OCI-LY3 (cell line): ENCODE results near the gene THBS2.

Source experiments
- H2AFZ ChIP-seq: fragments of 200-600, 300-600 bp; shearing (Covaris generic); 2 replicates; pipeline ENCODE4 v1.6.0; 2014; ENCODE audit warnings: antibody characterized with exemption, low read depth, low read length
- H3K27ac ChIP-seq: fragments of 200-600, 300-600 bp; sonication (generic); 2 replicates; pipeline ENCODE4 v1.5.1; 2014; ENCODE audit warnings: mild to moderate bottlenecking, low read length, moderate library complexity, mixed read lengths
- H3K27me3 ChIP-seq: fragments of 200-600, 300-600 bp; sonication (generic); 2 replicates; pipeline ENCODE4 v1.6.1; 2014; ENCODE audit warnings: low read depth, low read length, mixed read lengths
- H3K36me3 ChIP-seq: fragments of 200-600, 300-600 bp; sonication (generic); replicated peaks from 2 replicates; pipeline ENCODE3; 2014; ENCODE audit warnings: low read depth, low read length, mixed read lengths
- H3K4me1 ChIP-seq: fragments of 300-600, 200-600 bp; sonication (generic); 2 replicates; pipeline ENCODE4 v1.6.1; 2014; ENCODE audit warnings: low read length, mixed read lengths
- H3K4me2 ChIP-seq: fragments of 200-600, 300-600 bp; sonication (generic); 2 replicates; pipeline ENCODE4 v1.6.1; 2014; ENCODE audit warnings: low read length, mixed read lengths
- H3K4me3 ChIP-seq: fragments of 300-600, 200-600 bp; sonication (generic); 2 replicates; pipeline ENCODE4 v1.5.1; 2014; ENCODE audit warnings: antibody characterized with exemption, mild to moderate bottlenecking, low read length, moderate library complexity
- H3K79me2 ChIP-seq: fragments of 300-600, 200-600 bp; shearing (Covaris generic); 2 replicates; pipeline ENCODE4 v1.6.1; 2014; ENCODE audit warnings: mild to moderate bottlenecking, low read length, mixed read lengths
- H3K9ac ChIP-seq: fragments of 300-600, 200-600 bp; shearing (Covaris generic); 2 replicates; pipeline ENCODE4 v1.6.0; 2014; ENCODE audit warnings: mild to moderate bottlenecking, low read length, moderate library complexity
- H3K9me3 ChIP-seq: fragments of 200-600, 300-600 bp; shearing (Covaris generic); 2 replicates; pipeline ENCODE4 v1.6.1; 2014; ENCODE audit warnings: low read length, mixed read lengths; ENCODE audit not compliant: insufficient read depth
- H4K20me1 ChIP-seq: fragments of 200-600, 300-600 bp; sonication (generic); 2 replicates; pipeline ENCODE4 v1.6.1; 2016; ENCODE audit warnings: low read length, mixed read lengths; ENCODE audit not compliant: insufficient read depth
- CTCF ChIP-seq: fragments of 200-600, 300-600 bp; sonication (generic); IDR thresholded peaks from 2 replicates; pipeline ENCODE4 v1.5.1; 2014; ENCODE audit warnings: antibody characterized with exemption, low read length, low read depth
- EZH2phosphoT487 ChIP-seq: fragments of 200-600 bp; shearing (Covaris generic); IDR thresholded peaks from 2 replicates; pipeline ENCODE4 v1.6.1; 2018; ENCODE audit warnings: antibody characterized with exemption, mixed run types, low read depth

The THBS2 gene

GRCh38 chr6:169232507-169232931 is 21.1 kb downstream of the THBS2 start:
- no peak overlapping the region for H3K4me3 ChIP-seq
- H3K4me1 ChIP-seq = no peaks in the 10 kb centered on the region
- H3K27ac ChIP-seq = no peak overlapping the region
- H3K9me3 ChIP-seq = no peaks in the 10 kb centered on the region
- no peaks in the 10 kb centered on the region for H4K20me1 ChIP-seq
- no peak overlapping the region for H2AFZ ChIP-seq
- TF ChIP-seq CTCF (no peak), EZH2phosphoT487 (no peak)
- no peak overlapping the region for H3K4me2 ChIP-seq
- H3K79me2 ChIP-seq = no peaks in the 10 kb centered on the region
- no peaks in the 10 kb centered on the region for H3K27me3 ChIP-seq
- H3K9ac ChIP-seq = no peak overlapping the region
- no peaks in the 10 kb centered on the region for H3K36me3 ChIP-seq

DNA sequence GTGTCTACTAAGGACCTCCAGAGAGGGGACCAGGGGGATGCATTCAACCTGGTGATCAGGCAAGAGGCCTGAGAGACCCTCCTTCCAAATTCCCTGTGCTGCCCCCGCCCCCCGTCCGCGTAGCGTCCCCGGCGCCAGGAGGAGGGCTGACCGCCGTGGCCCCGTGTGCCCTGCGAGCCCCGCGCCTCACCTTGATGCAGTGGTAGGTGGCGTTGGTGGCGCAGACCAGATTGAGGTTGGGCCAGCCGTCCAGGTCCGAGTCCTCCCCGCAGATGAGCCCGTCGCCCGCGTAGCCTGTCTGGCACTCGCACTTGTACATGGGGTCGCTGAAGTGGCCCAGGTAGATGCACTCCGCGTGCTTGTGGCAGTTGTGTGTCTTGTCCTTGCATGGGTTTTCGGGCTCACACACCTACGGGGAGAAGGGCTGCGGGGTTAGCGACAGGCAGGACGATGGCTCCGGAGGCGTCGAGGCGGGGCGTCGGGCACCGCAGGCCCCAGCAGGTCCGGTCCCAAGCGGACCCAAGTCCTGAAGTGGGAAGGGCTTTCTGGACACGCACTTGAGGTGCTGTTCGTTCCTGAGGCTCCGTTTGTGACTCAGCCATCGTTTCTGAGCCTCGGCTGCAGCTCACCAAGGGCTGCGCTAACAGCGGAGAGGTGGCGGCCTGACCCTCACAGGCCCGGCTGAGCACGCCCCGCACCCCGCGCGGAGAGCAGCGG is 21.7 kb downstream of the THBS2 start:
- TF ChIP-seq EZH2phosphoT487 = no peak
- TF ChIP-seq CTCF = no peak
- Histone ChIP-seq H3K4me3 (no peak overlapping the region), H3K4me1 (no peaks in the 10 kb centered on the region), H3K36me3 (no peaks in the 10 kb centered on the region), H4K20me1 (no peaks in the 10 kb centered on the region), H3K27me3 (no peaks in the 10 kb centered on the region), H3K9ac (no peak overlapping the region), H2AFZ (no peak overlapping the region), H3K27ac (no peak overlapping the region), H3K9me3 (no peaks in the 10 kb centered on the region), H3K79me2 (no peaks in the 10 kb centered on the region), H3K4me2 (no peak overlapping the region)

DNA sequence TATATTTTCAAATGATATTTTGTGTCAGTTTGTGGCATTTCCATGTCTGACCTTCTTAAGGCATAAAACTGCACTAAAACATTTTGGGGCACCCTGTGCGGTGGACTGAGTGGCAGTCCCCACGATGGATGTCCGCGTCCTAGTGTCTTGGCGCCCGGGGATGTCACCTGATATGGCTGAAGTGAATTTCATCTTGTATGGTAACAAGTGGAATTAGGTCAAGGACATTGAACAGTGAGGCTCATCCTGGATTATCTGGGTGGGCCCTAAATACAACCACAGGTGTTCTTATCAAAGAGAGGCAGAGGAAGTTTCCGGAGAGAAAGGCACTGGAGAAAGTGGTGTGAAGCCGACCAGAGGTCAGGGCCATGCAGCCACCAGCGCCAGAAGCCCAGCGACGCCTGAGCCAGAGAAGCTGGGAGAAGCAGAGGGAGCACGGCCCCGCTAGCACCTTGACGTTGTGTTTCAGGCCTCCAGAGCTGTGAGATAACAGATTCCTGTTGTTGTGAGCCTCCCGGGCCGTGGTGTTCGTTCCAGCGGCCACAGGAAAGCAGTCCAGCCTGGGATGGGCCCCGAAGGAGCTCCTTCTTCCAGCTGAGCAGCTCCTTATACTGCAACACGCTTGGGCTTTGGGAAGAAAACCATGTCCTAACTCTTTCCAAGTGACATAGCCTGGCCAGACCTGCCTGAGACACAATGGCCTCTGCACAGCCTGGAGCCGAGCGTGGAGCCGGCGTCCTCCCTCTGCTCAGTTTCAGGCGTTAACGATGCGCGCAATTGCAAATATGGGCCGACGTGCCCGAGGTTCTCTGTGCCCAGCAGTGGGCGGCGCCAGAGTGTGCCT is 22.5 kb downstream of the THBS2 start:
- no peak overlapping the region for H2AFZ ChIP-seq
- no peak overlapping the region for H3K4me3 ChIP-seq
- H3K27ac ChIP-seq = no peak overlapping the region
- no peaks in the 10 kb centered on the region for H4K20me1 ChIP-seq
- H3K79me2 ChIP-seq = no peaks in the 10 kb centered on the region
- H3K27me3 ChIP-seq = no peaks in the 10 kb centered on the region
- TF ChIP-seq EZH2phosphoT487 = no peak
- no peak for TF ChIP-seq CTCF
- H3K36me3 ChIP-seq = no peaks in the 10 kb centered on the region
- no peak overlapping the region for H3K4me2 ChIP-seq
- H3K4me1 ChIP-seq = no peaks in the 10 kb centered on the region
- H3K9ac ChIP-seq = no peak overlapping the region
- H3K9me3 ChIP-seq = no peaks in the 10 kb centered on the region

DNA sequence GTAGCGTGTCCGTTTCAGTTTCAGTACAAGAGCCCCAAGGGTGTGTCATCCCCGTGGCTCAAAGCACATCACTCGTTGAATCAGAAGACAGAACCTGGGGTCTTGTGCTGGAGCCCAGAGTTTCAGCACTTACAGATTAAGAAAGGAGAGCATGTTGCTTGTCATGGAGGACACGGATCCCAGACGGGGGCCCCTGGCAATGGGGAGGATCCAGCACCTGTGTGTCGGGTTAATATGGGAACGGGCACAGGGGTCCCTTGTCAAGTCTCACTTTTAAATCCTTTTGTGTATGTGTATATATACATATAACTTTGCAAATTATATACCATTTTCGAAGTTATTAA is 23.4 kb downstream of the THBS2 start:
- no peaks in the 10 kb centered on the region for H4K20me1 ChIP-seq
- H3K79me2 ChIP-seq = no peaks in the 10 kb centered on the region
- no peaks in the 10 kb centered on the region for H3K9me3 ChIP-seq
- H3K4me2 ChIP-seq = no peak overlapping the region
- H3K27ac ChIP-seq = no peak overlapping the region
- H2AFZ ChIP-seq = no peak overlapping the region
- H3K27me3 ChIP-seq = no peaks in the 10 kb centered on the region
- no peaks in the 10 kb centered on the region for H3K4me1 ChIP-seq
- no peaks in the 10 kb centered on the region for H3K36me3 ChIP-seq
- no peak for TF ChIP-seq CTCF
- no peak for TF ChIP-seq EZH2phosphoT487
- H3K9ac ChIP-seq = no peak overlapping the region
- no peak overlapping the region for H3K4me3 ChIP-seq
